ENCODE results near the gene AADAC. TPM values are rescaled to one million over a fixed set of nuclear protein-coding genes. Genes with fewer than 3 reads are reported as not detected.

AADAC gene
- total and polyA plus RNA-seq, 2 of the 13 experiments (the other 11 are each of a cell fraction or from before 2014, with no cell fraction given): 0.87 to 1.5 TPM

DNA sequence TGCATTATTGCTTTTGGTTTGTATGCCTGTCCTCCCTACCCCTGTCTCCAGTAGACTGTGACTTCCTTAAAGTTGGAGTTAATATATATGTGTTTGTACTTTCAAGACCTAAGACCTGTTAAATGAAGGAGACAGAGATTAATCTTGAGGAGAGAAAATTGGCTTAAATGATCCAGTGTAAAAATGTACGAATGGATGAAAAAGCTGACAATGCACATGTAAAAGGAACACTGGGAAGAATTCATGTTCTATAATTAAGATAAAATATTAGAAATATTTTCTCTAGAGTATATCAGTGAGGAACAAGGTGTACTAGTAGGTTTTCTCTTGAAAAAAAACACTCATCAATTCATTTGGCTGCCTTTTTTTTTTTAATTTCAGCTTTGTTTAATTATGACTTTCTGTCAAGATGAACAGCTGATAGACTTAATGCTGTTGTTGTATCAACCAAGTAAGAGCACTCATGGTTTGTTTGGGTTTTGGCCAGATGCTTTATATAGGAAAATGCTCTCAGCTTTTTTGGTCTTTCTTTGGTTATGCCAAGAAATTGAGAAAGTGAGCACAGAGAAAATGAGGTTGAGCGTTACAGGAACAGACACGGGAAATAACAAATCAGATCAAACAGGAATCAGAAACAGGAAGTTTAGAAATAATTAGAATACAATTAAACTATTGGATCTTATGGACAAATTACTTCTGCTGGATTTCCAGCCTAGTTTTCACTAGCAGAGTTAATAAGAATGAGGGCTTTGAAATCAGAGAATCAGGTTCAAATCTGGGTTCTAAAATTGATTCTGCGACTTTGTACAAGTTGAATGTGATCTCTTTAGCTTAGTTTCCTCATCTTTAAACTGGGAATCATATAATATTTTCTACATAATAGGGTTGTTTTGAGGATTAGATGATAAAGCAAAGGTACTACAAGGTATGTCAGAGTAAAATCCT is 38.3 kb upstream of the AADAC start:
- DNase-seq (ENCODE audit: low spot score) (no peak), ATAC-seq (no peak), FAIRE-seq (no peak)
- H3K9ac ChIP-seq (ENCODE audit: insufficient read depth, low read depth, low read length): no peak overlapping the region
- H3K79me2 ChIP-seq (ENCODE audit: insufficient read depth, low read length): no peaks in the 10 kb centered on the region
- peak overlapping the region; percentile 36 for H2AFZ ChIP-seq (ENCODE audit: low read length)
- intact Hi-C loops (cut with micrococcal nuclease; ENCODE audit: unreplicated experiment) (no loop called here), in situ Hi-C loops (cut with HindIII; ENCODE audit: extremely low pct_ligation_motif_present, low pct_unique_long_range_greater_than_20kb) (loop anchor here (25.0 kb wide), 1 partner anchor 563 kb away; the partner anchor contains the start of gene GPR171)
- CTCF ChIA-PET (ENCODE audit: low intra/inter-chr PET ratio, low total read pairs): no interaction called here
- H3K36me3 ChIP-seq (replicated peaks in 1 of 2; ENCODE audit: control insufficient read depth in 1 of 2, insufficient read depth in 2 of 2, low read length in 2 of 2): no peaks in the 10 kb centered on the region
- no peaks in the 10 kb centered on the region for H3K27me3 ChIP-seq (ENCODE audit: control insufficient read depth in 1 of 2, insufficient read depth in 2 of 2, low read length in 2 of 2)
- no peak overlapping the region for H3K27ac ChIP-seq (ENCODE audit: extremely low read length, insufficient read depth, low read length)
- no peaks in the 10 kb centered on the region for H4K20me1 ChIP-seq (ENCODE audit: insufficient read depth, low read length)
- no peak overlapping the region for H3K4me3 ChIP-seq (replicated peaks in 1 of 3; ENCODE audit: insufficient read depth in 1 of 3, low read depth in 2 of 3, low read length in 3 of 3)
- POLR2A ChIA-PET: no interaction called here
- no TSS peak for BruUV-seq (replicated peaks)
- 98% methylated on average over 4 of the region's 4 CpGs for WGBS (ENCODE audit: low lambda C conversion rate)
- no peaks in the 10 kb centered on the region for H3K9me3 ChIP-seq (ENCODE audit: low read length)
- peaks cover 42% of the 10 kb centered on the region for H3K4me1 ChIP-seq (ENCODE audit: insufficient read depth, low read length)
- no peak overlapping the region for H3K4me2 ChIP-seq (ENCODE audit: low read depth, low read length)
- 0 out of 2 replicates have a peak, but pooled peaks have one; percentile 42 for TF ChIP-seq ZNF317 (CRISPR knock-in tag; IDR thresholded peaks at IDR 0.05)
- no peak for TF ChIP-seq MED13 (CRISPR knock-in tag; IDR thresholded peaks at IDR 0.05)
- TF ChIP-seq MAFK (conservative IDR thresholded peaks at IDR 0.05 in 1 of 2, IDR thresholded peaks at IDR 0.05 in 1 of 2; ENCODE audit: low read length in 2 of 2): peak; percentile 7 to 65; a peak in 2 of 4 replicates
- TF ChIP-seq MAFF (IDR thresholded peaks at IDR 0.05; ENCODE audit: low read depth, low read length): peak; percentile 42

DNA sequence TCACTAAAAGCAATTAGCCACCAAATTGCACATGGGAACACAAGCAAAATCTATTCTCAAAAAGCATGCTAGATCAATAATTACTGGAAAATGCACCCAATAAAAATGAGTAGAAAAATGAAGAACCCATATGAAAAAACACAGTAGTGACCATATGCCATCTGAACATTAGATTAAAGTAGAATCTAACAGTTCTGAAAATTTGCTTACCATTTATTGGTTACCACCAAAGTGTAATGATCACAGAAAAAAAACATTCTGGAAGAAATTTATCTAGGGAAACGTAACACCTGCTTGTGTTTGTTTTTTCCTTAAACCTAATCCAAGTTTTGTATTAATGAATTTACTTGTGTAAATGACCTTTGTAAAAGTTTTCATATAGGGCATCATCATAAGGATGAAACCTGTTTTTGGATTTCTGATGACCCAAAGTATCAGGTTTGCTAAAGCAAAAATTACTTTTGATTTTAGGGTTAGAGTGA is 37.6 kb upstream of the AADAC start:
- in situ Hi-C loops (cut with HindIII; ENCODE audit: extremely low pct_ligation_motif_present, low pct_unique_long_range_greater_than_20kb): loop anchor here (25.0 kb wide), 1 partner anchor 564 kb away; the partner anchor contains the start of gene GPR171
- DNase-seq (ENCODE audit: low spot score): no peak
- ChIA-PET CTCF (ENCODE audit: low intra/inter-chr PET ratio, low total read pairs) (no interaction called here), POLR2A (no interaction called here)
- 93% methylated on average over 1 of the region's 1 CpG for WGBS (ENCODE audit: low lambda C conversion rate)
- no peak overlapping the region for H3K4me3 ChIP-seq (replicated peaks in 1 of 3; ENCODE audit: insufficient read depth in 1 of 3, low read depth in 2 of 3, low read length in 3 of 3)
- FAIRE-seq: no peak
- TF ChIP-seq ZNF720 (CRISPR knock-in tag; IDR thresholded peaks at IDR 0.05): no peak
- H2AFZ ChIP-seq (ENCODE audit: low read length): no peak overlapping the region
- H3K4me2 ChIP-seq (ENCODE audit: low read depth, low read length): no peak overlapping the region
- peaks cover 35% of the 10 kb centered on the region for H3K4me1 ChIP-seq (ENCODE audit: insufficient read depth, low read length)
- no peak for ATAC-seq
- H3K27me3 ChIP-seq (ENCODE audit: control insufficient read depth in 1 of 2, insufficient read depth in 2 of 2, low read length in 2 of 2): no peaks in the 10 kb centered on the region
- BruUV-seq (replicated peaks): no TSS peak
- H3K9me3 ChIP-seq (ENCODE audit: low read length): no peaks in the 10 kb centered on the region
- intact Hi-C loops (cut with micrococcal nuclease; ENCODE audit: unreplicated experiment): no loop called here
- H3K27ac ChIP-seq (ENCODE audit: extremely low read length, insufficient read depth, low read length): no peak overlapping the region
- no peaks in the 10 kb centered on the region for H3K79me2 ChIP-seq (ENCODE audit: insufficient read depth, low read length)
- H4K20me1 ChIP-seq (ENCODE audit: insufficient read depth, low read length): no peaks in the 10 kb centered on the region
- no peak overlapping the region for H3K9ac ChIP-seq (ENCODE audit: insufficient read depth, low read depth, low read length)
- H3K36me3 ChIP-seq (replicated peaks in 1 of 2; ENCODE audit: control insufficient read depth in 1 of 2, insufficient read depth in 2 of 2, low read length in 2 of 2): no peaks in the 10 kb centered on the region
